DMS79 treated with DMSO at 0.1 percent for 48 hours (cell line): ENCODE results near the gene GPBAR1.
"Not testable (repeated sequence)": the region's sequence is repeated elsewhere in the genome, so short reads cannot be mapped to it uniquely, and the experiment has no call there.

Experiments used
- DNase-seq: peaks from one replicate; lab custom pipeline; 2025; lab: John Stamatoyannopoulos, UW

The GPBAR1 gene

GRCh38 chr2:218269900-218270720 lies 9.3 kb downstream of the GPBAR1 start, which contains the start of the genes AAMP and PNKD:
Gene AAMP (minus strand): TSS chr2:218270137. CDS start chr2:218270086, 51 bp downstream.
Gene PNKD (plus strand): TSS chr2:218270519. CDS start chr2:218270536, 17 bp downstream.
- DNase-seq = peak; percentile 98

DNA sequence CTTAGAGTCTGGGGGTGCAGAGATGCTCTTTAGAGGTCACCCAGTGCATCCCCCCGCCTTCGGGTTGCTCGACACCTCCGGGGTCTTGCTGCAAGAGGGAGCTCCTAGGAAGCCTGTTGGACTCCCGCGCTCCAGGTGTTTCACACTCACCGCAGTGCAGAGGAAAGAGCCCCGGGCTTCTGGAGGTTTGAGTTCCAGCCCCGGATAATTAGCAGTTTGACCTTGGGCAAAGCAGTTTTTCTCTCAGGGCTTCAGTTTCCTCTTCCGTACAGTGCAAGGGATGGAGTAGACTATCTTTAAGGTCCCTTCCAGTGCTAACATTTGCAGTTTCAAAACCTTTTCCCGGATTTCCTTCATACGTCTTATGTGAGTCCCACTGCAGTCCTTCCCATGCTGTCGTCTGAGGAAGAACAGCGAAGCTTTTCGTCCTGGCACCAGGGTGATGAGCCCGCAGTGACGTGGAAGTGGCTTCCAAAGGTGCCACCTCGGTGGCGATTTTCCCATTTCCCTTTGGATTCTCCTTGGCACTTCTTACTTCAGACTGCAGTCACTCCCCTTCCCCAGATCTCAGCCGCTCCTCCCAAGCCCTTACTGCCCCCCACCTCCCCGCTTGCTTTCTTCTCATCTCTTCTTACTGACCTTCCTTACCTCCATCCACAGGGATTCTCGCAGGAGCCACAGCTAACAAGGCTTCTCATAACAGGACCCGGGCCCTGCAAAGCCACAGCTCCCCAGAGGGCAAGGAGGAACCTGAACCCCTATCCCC lies 10.1 kb downstream of the GPBAR1 start:
- DNase-seq = no peak

GRCh38 chr2:218271487-218271797 lies 10.6 kb downstream of the GPBAR1 start:
- no peak for DNase-seq

GRCh38 chr2:218271865-218272530 lies 11.2 kb downstream of the GPBAR1 start:
- DNase-seq = no peak

DNA sequence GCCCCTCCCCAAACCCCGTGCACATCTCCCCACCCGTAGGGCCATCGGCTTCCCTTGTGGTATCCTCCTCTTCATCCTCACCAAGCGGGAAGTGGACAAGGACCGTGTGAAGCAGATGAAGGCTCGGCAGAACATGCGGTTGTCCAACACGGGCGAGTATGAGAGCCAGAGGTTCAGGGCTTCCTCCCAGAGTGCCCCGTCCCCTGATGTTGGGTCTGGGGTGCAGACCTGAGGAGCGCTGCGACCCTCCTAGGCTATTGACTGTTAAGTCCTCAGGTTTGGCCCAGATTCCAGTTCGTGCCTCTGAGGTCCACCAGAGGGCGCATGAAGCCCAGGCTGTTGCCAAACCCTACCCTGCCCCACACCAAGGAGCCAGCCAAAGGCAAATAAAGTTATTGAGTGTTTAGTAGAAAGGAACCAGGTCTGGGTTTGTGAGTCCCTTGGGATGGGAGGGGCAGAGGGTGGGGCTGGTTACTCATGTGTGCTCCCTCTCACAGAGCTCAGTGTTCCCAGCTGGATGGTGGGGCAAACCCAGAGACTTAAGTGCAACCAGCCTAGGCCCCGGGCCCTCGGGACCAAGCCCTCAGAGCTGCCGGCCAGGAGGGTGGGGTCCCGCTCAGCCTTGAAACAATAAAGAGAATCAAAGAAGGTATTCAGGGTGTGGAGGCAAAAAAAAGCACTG lies 11.9 kb downstream of the GPBAR1 start:
- peak; percentile 82 for DNase-seq

DNA sequence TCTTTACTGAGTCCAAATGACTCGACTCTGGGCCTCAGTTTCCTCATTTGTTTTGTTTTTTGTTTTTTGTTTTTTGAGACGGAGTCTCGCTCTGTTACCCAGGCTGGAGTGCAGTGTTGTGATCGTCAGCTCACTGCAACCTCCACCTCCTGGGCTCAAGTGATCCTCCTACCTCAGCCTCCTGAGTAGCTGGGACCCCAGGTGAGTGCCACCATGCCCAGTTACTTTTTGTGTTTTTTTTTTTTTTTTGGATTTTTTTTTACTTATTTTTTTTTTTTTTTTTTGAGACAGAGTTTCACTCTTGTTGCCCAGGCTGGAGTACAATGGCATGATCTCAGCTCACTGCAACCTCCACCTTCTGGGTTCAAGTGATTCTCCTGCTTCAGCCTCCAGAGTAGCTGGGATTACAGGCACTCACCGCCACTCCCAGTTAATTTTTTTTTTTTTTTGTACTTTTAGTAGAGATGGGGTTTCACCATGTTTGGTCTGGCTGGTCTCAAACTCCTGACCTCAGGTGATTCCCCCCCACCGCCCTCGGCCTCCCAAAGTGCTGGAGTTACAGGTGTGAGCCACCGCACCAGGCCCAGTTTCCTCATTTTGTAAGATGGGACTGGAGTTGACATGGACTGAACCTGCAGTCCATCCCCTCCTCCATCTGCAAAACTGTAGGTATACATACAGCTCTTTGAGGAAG lies 12.5 kb downstream of the GPBAR1 start:
- DNase-seq = not testable (repeated sequence)

DNA sequence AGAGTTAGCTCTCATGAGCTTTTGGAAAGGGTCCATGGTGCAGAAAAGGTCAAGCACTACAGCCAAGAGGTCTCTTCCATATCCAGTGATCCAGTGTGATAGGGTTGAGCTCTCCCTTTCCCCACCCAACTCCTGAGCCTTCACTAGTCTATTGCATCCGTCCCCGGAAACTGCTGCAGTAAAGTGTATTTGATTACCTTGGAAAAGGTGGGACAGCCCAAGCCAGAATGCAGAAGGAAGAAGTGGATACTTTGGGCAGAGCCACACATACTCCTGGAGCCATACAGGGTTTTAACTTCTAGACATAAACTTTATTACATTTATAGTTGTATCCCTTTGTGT lies 13.1 kb downstream of the GPBAR1 start:
- DNase-seq = no peak

- DNase-seq = no peak
Observed at GRCh38 chr2:218274586-218274985, 13.8 kb downstream of the GPBAR1 start.

DNA sequence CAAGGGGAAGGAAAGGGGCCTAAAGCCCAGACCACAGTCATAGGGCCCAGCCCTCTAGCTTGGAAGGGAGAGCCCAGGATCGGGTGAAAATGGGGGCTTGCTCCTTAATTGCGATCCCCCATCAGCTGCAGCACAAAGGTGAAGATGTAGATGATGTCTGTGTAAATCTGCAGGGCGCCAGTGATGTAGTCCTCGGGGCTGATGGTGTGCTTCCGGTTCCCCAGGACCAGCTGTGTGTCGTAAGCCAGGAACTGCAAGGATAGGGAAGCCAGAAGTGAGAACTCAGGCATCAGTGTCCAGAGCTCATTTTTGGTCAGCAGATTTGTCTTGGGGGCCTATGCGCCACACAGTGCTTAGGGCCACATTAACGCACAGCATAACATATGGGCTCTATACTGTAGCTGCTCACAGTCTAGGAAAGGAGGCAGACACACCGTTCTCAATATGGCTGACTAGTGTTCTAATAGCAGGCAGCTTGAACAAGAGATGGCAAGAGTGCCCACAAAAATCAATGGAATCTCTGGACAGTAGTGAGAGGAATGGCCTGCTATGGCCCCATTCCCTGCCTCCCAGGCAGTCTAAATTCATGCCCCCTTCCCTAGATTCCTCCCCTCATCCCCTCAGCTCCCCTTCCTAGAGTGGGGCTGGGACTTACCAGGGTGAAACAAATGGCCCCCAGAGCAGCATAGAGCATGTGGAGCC lies 14.7 kb downstream of the GPBAR1 start:
- no peak for DNase-seq

- no peak for DNase-seq
Observed at GRCh38 chr2:218276986-218277755, 16.4 kb downstream of the GPBAR1 start.

- DNase-seq = no peak
Observed at GRCh38 chr2:218277921-218278320, 17.1 kb downstream of the GPBAR1 start.

DNA sequence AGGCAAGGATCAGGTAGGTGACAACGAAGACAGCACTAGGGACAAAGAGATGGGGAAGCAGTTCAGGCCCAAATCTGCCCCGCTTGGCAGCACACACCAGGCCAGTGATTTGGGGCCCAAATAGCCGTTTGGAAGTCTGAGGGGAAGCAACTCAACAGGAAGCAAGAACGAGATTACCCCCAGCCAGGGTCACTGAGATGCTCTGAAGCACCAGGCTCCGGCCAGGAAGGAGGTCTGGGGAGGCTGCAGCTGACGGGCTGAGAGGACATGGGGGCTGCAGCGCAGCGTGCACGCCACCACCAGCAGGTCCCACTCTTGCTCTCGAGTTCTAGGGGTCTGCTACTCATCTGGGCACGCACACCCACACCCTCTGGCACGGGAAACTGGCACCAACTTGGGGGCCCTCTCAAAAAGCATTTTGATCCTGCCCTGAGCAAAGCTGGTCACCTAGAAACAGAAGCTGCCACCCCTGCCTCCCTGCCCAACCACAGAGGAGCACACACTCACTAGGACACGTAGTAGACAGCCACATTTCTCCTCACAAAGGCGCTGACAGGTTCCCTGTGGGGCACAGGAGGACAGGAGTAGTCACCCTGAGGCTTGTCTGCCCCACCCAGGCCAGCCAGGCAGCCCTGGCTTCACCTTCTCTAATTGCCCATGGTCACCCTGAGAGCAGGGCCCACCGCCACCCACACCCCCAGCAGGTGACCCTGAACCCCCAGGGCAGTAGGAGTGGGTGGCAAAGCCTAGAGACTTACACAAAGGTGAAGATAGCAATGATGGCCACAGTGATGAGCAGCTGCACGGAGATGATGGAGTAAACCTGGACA lies 17.9 kb downstream of the GPBAR1 start:
- no peak for DNase-seq

GRCh38 chr2:218280260-218280870 lies 19.6 kb downstream of the GPBAR1 start:
- no peak for DNase-seq

- DNase-seq = no peak
Observed at GRCh38 chr2:218281449-218281848, 20.6 kb downstream of the GPBAR1 start.

GRCh38 chr2:218282173-218282991 lies 21.6 kb downstream of the GPBAR1 start:
- DNase-seq = peak; percentile 13

GRCh38 chr2:218284106-218284811 lies 23.4 kb downstream of the GPBAR1 start:
- no peak for DNase-seq

GRCh38 chr2:218285604-218286003 lies 24.8 kb downstream of the GPBAR1 start:
- DNase-seq = peak; percentile 20
